GM06990 (cell line): ENCODE data around the gene ANXA2.

Experiments used
- DNase-seq: peaks from one replicate; pipeline ENCODE4 v3.0.0-alpha.2; 2011; ENCODE audit not compliant: insufficient read length; ENCODE audit errors: extremely low read depth
- H3K27me3 ChIP-seq: replicated peaks from 2 replicates; pipeline ENCODE4 v1.6.0; 2011; ENCODE audit warnings: low read length; ENCODE audit not compliant: control insufficient read depth, insufficient read depth
- H3K36me3 ChIP-seq: 2 replicates; pipeline ENCODE4 v1.5.1; 2011; ENCODE audit warnings: low read length; ENCODE audit not compliant: control insufficient read depth, insufficient read depth
- H3K4me3 ChIP-seq: replicated peaks from 2 replicates; pipeline ENCODE4 v1.5.1; 2011; ENCODE audit warnings: low read depth, mild to moderate bottlenecking, control low read depth, low read length
- CTCF ChIP-seq: IDR thresholded peaks from 2 replicates; pipeline ENCODE4 v1.5.1; 2011; ENCODE audit warnings: low read length, control low read depth, mild to moderate bottlenecking, inconsistent platforms; ENCODE audit not compliant: insufficient read depth, poor library complexity, severe bottlenecking

The ANXA2 gene

GRCh38 chr15:60390871-60391501 is 6.8 kb downstream of the ANXA2 start:
- Histone ChIP-seq H3K4me3 (no peak overlapping the region), H3K36me3 (peaks cover 1% of the 10 kb centered on the region; the same call in 1 of the 2 replicates)

GRCh38 chr15:60390231-60390630 is 7.6 kb downstream of the ANXA2 start:
- no peaks in the 10 kb centered on the region for H3K27me3 ChIP-seq
- no peaks in the 10 kb centered on the region; the same call in 1 of the 2 replicates for H3K36me3 ChIP-seq
- no peak overlapping the region for H3K4me3 ChIP-seq
- DNase-seq = no peak
- no peak for TF ChIP-seq CTCF

More at GRCh38 chr15:60390871-60391501, 6.8 kb downstream of the ANXA2 start:
- no peaks in the 10 kb centered on the region for H3K27me3 ChIP-seq
- TF ChIP-seq CTCF = no peak
- DNase-seq = no peak

- TF ChIP-seq CTCF = no peak
- Histone ChIP-seq H3K27me3 (no peaks in the 10 kb centered on the region), H3K4me3 (no peak overlapping the region; the same call in 1 of the 2 replicates), H3K36me3 (no peaks in the 10 kb centered on the region; the same call in 1 of the 2 replicates)
- peak; percentile 27 for DNase-seq
Measured at GRCh38 chr15:60389261-60390077, 8.3 kb downstream of the ANXA2 start.

GRCh38 chr15:60387321-60387720 is 10.5 kb downstream of the ANXA2 start:
- H3K36me3 ChIP-seq = peaks cover 4% of the 10 kb centered on the region
- TF ChIP-seq CTCF = no peak

GRCh38 chr15:60386615-60387014 is 11.2 kb downstream of the ANXA2 start:
- peaks cover 6% of the 10 kb centered on the region for H3K36me3 ChIP-seq
- no peak overlapping the region for H3K4me3 ChIP-seq

More at GRCh38 chr15:60387321-60387720, 10.5 kb downstream of the ANXA2 start:
- H3K27me3 ChIP-seq = no peaks in the 10 kb centered on the region
- no peak overlapping the region for H3K4me3 ChIP-seq
- DNase-seq = no peak

More at GRCh38 chr15:60386615-60387014, 11.2 kb downstream of the ANXA2 start:
- H3K27me3 ChIP-seq = no peaks in the 10 kb centered on the region
- no peak for DNase-seq
- no peak for TF ChIP-seq CTCF
